Esophagus squamous epithelium (tissue), 4 donors: ENCODE results near the gene ZNF124.

Experiments used
- POLR2A ChIP-seq, 4 donors: fragments of 450-650 bp; IDR thresholded peaks; one replicate each; pipeline ENCODE4 v1.6.1; 2017; ENCODE audit warnings: antibody characterized with exemption in 4 of 4, mild to moderate bottlenecking in 4 of 4, moderate library complexity in 3 of 4
- TF ChIP-seq, protein P1 (sequence below), 6 experiments: fragments of 450-650 bp in 4 of 6; fragments of 200-600 bp in 2 of 6; sonication (generic) in 2 of 6; IDR thresholded peaks; one replicate each; pipeline ENCODE4 v1.5.1; 2016 to 2019; ENCODE audit warnings: antibody characterized with exemption in 6 of 6, mild to moderate bottlenecking in 4 of 6, moderate library complexity in 4 of 6

DNA sequence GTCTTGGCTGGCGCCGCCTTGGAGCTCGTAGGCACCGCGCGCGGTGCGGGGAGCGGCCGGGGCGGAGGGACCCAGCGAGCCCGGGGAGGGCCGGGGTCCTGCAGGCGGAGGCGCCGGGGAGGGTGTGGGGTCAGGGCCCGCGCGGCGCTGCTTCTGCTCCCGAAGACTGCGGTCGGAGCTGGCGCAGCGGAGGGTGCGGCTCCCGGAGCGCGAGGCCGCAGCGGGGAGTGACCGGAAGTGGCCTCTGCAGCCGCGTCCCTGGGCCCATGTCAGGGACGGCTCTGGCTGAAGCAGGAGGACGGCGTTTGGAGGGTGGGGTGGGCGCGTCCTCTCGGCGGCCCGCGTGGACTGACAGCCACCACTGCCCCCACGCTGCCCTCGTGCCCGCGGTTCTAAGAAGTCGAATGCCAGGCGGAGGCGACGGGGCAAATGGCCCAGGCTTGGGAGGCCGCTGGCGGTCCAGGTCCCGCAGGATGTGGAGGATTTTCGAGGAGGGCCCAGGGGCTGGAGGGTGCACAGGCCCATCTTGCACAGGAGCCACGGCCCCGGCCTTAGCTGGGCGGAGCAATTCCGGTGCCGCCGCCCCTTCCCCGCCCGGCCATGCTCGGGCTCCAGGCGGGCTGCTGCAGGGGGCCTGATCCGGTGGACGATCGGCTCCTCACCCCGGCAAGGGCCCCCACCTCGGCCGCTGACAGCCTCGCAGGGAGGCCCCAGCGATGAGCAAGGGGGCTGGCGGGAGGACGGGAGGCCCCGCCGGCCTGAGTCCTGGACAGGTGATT, 59.9 kb downstream of the ZNF124 start:
- TF ChIP-seq POLR2A (IDR thresholded peaks at IDR 0.05), result peak in 1 of 4 donors; percentile 46
- TF ChIP-seq, protein P1, sequence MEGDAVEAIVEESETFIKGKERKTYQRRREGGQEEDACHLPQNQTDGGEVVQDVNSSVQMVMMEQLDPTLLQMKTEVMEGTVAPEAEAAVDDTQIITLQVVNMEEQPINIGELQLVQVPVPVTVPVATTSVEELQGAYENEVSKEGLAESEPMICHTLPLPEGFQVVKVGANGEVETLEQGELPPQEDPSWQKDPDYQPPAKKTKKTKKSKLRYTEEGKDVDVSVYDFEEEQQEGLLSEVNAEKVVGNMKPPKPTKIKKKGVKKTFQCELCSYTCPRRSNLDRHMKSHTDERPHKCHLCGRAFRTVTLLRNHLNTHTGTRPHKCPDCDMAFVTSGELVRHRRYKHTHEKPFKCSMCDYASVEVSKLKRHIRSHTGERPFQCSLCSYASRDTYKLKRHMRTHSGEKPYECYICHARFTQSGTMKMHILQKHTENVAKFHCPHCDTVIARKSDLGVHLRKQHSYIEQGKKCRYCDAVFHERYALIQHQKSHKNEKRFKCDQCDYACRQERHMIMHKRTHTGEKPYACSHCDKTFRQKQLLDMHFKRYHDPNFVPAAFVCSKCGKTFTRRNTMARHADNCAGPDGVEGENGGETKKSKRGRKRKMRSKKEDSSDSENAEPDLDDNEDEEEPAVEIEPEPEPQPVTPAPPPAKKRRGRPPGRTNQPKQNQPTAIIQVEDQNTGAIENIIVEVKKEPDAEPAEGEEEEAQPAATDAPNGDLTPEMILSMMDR (IDR thresholded peaks at IDR 0.05), result no peak
